Liver (tissue), 9 donors: ENCODE measurements around the gene MARCHF3. TPM values are rescaled to one million over a fixed set of nuclear protein-coding genes. Genes with fewer than 3 reads are reported as not detected.
"Not testable (repeated sequence)": the region's sequence is repeated elsewhere in the genome, so short reads cannot be mapped to it uniquely, and the experiment has no call there.

Experiments used
- DNase-seq: peaks from one replicate; pipeline ENCODE4 v3.0.0-alpha.2; 2017; ENCODE audit warnings: low spot score
- H3K27ac ChIP-seq, 2 donors: one replicate each; pipeline ENCODE4 v1.7.0; 2013; ENCODE audit warnings: inconsistent platforms in 2 of 2, low read length in 2 of 2, control low read depth in 1 of 2, low read depth in 1 of 2, mild to moderate bottlenecking in 1 of 2
- H3K27me3 ChIP-seq, 4 donors: one replicate each; pipeline versions ENCODE4 v1.6.1 to v1.7.0; 2013; ENCODE audit warnings: low read length in 3 of 4, inconsistent platforms in 1 of 4, mild to moderate bottlenecking in 1 of 4, moderate library complexity in 1 of 4; ENCODE audit not compliant: control insufficient read depth in 4 of 4, insufficient read depth in 4 of 4
- H3K36me3 ChIP-seq, 4 donors: one replicate each; pipeline versions ENCODE4 v1.6.1 to v1.7.0; 2013; ENCODE audit warnings: low read length in 3 of 4, mild to moderate bottlenecking in 3 of 4, low read depth in 1 of 4, moderate library complexity in 1 of 4; ENCODE audit not compliant: control insufficient read depth in 4 of 4, insufficient read depth in 3 of 4
- H3K4me1 ChIP-seq, 4 donors: one replicate each; pipeline versions ENCODE4 v1.6.1 to v1.7.0; 2013; ENCODE audit warnings: low read length in 3 of 4, mild to moderate bottlenecking in 3 of 4, moderate library complexity in 1 of 4; ENCODE audit not compliant: control insufficient read depth in 4 of 4, insufficient read depth in 4 of 4
- H3K4me3 ChIP-seq, 3 donors: one replicate each; pipeline versions ENCODE4 v1.6.1 to v1.7.0; 2013; ENCODE audit warnings: low read length in 3 of 3, control low read depth in 1 of 3, low read depth in 1 of 3, mild to moderate bottlenecking in 1 of 3
- H3K9ac ChIP-seq, 2 donors: one replicate each; pipeline ENCODE4 v1.7.0; 2013; ENCODE audit warnings: low read length in 2 of 2, mild to moderate bottlenecking in 2 of 2, moderate library complexity in 2 of 2, control low read depth in 1 of 2, low read depth in 1 of 2
- H3K9me3 ChIP-seq, 4 donors: one replicate each; pipeline versions ENCODE4 v1.6.1 to v1.7.0; 2013; ENCODE audit warnings: low read length in 3 of 4; ENCODE audit not compliant: control insufficient read depth in 4 of 4
- EGR1 ChIP-seq, 2 donors: IDR thresholded peaks; 2 replicates each; pipeline ENCODE4 v1.6.1; 2016 to 2018; ENCODE audit warnings: antibody characterized with exemption in 2 of 2, low read depth in 2 of 2
- FOXA1 ChIP-seq: IDR thresholded peaks from 2 replicates; pipeline ENCODE4 v1.6.1; 2016; ENCODE audit warnings: antibody characterized with exemption
- FOXA2 ChIP-seq: IDR thresholded peaks from 2 replicates; pipeline ENCODE4 v1.6.1; 2016; ENCODE audit warnings: antibody characterized with exemption
- GABPA ChIP-seq, 2 donors: IDR thresholded peaks in 1 of 2; conservative IDR thresholded peaks in 1 of 2; 2 replicates each; pipeline ENCODE4 v1.6.1; 2016; ENCODE audit warnings: antibody characterized with exemption in 2 of 2, mild to moderate bottlenecking in 1 of 2, moderate library complexity in 1 of 2
- HNF4A ChIP-seq, 2 donors: conservative IDR thresholded peaks; 2 replicates each; pipeline ENCODE4 v1.6.1; 2016; ENCODE audit warnings: antibody characterized with exemption in 2 of 2, mild to moderate bottlenecking in 2 of 2
- HNF4G ChIP-seq: IDR thresholded peaks from 2 replicates; pipeline ENCODE4 v1.6.1; 2016; ENCODE audit warnings: antibody characterized with exemption
- JUND ChIP-seq, 2 donors: IDR thresholded peaks; 2 replicates each; pipeline ENCODE4 v1.6.1; 2016; ENCODE audit warnings: antibody characterized with exemption in 2 of 2
- NR2F2 ChIP-seq: IDR thresholded peaks from 2 replicates; pipeline ENCODE4 v1.6.1; 2016; ENCODE audit warnings: antibody characterized with exemption
- RAD21 ChIP-seq, 2 donors: IDR thresholded peaks; 2 replicates each; pipeline ENCODE4 v1.6.1; 2016; ENCODE audit warnings: antibody characterized with exemption in 2 of 2, mild to moderate bottlenecking in 2 of 2
- RXRA ChIP-seq, 2 donors: IDR thresholded peaks; 2 replicates each; pipeline ENCODE4 v1.6.1; 2017 to 2018; ENCODE audit warnings: antibody characterized with exemption in 2 of 2, mild to moderate bottlenecking in 1 of 2
- SP1 ChIP-seq: IDR thresholded peaks from 2 replicates; pipeline ENCODE4 v1.6.1; 2018; ENCODE audit warnings: antibody characterized with exemption, mild to moderate bottlenecking
- TAF1 ChIP-seq: conservative IDR thresholded peaks from 2 replicates; pipeline ENCODE4 v1.6.1; 2016; ENCODE audit warnings: antibody characterized with exemption, mild to moderate bottlenecking
- YY1 ChIP-seq: IDR thresholded peaks from 2 replicates; pipeline ENCODE4 v1.6.1; 2016; ENCODE audit warnings: antibody characterized with exemption, mild to moderate bottlenecking
- WGBS: extraction: QIAGEN DNeasy Blood & Tissue Kit; methylation state at CpG from one replicate; pipeline ENCODE4 v1.1.7; 2013; 5-methylcytosine and 5-hydroxymethylcytosine counted together
- polyA plus RNA-seq, 2 donors: library from polyadenylated mRNA; stranded (reverse) in 1 of 2; unstranded in 1 of 2; fragments of 200-250 nt in 1 of 2; fragments of >200 nt in 1 of 2; fragmentation: Nextera tagmentation in 1 of 2; extraction: Ambion mirVana in 1 of 2; gene quantifications; one replicate each; pipeline versions ENCODE4 v1.2.1 to v1.2.3, GENCODE V29; 2013 to 2015
- total RNA-seq, 2 donors: library from RNA; depleted of rRNA; stranded (reverse); fragments of >200 nt; gene quantifications; one replicate each; pipeline ENCODE4 v1.2.3, GENCODE V29; 2014
- TF ChIP-seq, protein P1 (sequence below): IDR thresholded peaks from 2 replicates; pipeline ENCODE4 v1.6.1; 2016; ENCODE audit warnings: antibody characterized with exemption, mild to moderate bottlenecking
- TF ChIP-seq, protein P2 (sequence below): IDR thresholded peaks from 2 replicates; pipeline ENCODE4 v1.6.1; 2016; ENCODE audit warnings: antibody characterized with exemption
- TF ChIP-seq, protein P3 (sequence below): fragments of 150-350 bp; IDR thresholded peaks from 2 replicates; pipeline ENCODE4 v1.5.1; 2017; ENCODE audit warnings: improper control_type of control experiment, low read depth, low read length; ENCODE audit not compliant: missing input control
- TF ChIP-seq, protein P4 (sequence below): IDR thresholded peaks from 2 replicates; pipeline ENCODE4 v1.6.1; 2016; ENCODE audit warnings: antibody characterized with exemption
- TF ChIP-seq, protein P5 (sequence below): IDR thresholded peaks from 2 replicates; pipeline ENCODE4 v1.6.1; 2016; ENCODE audit warnings: antibody characterized with exemption
- donor health status: healthy.
- donor health status: healthy.
- donor health status: healthy.
- donor health status: healthy.
- donor health status: healthy.

The MARCHF3 gene
- total and polyA plus RNA-seq, 4 donors, result 0.93 to 51.0 (median 1.4) TPM

DNA sequence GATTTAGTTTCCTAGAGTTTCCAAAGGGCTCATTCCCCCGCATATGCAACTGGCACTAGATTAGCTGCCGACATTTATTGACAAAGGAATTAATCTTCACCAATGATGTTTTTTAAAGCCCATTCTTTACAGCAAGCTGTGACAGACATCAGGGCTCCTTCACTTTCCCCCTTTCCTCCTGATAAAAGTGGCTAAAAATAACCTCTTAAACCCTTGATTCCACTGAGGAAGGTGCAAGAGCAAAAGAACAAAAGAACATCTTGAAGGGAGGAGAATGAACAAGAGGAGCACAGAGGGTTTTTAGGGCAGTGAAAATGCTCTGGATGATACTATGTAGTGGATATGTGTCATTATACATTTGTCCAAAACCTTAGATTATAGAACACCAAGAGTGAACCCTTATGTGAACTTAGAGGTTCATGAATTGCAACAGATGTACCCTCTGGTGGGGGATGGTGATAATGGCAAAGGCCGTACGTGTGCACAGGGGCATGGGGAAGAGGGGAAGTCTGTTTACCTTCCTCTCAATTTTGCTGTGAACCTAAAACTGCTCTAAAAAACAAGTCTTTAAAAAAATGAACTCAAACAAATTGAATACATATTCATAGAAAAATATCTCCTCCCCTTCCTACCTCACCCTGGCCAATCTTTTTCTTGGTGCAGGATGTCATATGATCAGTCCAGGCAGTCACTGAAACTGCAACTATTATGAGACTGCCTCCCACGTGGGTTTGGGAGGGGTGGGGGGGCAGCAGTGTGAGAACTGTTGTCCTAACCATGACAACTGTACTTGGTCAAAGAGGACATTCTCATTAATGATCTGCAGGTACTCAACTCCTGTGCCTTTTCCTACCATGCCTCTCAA lies 83.0 kb downstream of the MARCHF3 start:
- H3K27ac ChIP-seq, result no peak overlapping the region
- H3K4me1 ChIP-seq, result no peaks in the 10 kb centered on the region
- H3K4me3 ChIP-seq, result no peak overlapping the region
- WGBS, result 45% methylated on average over 5 of the region's 5 CpGs
- no peak overlapping the region for H3K9ac ChIP-seq
- DNase-seq, result no peak
- no peaks in the 10 kb centered on the region for H3K9me3 ChIP-seq
- H3K36me3 ChIP-seq, result no peaks in the 10 kb centered on the region
- H3K27me3 ChIP-seq, result no peaks in the 10 kb centered on the region
- no peak for TF ChIP-seq RXRA (IDR thresholded peaks at IDR 0.05)
- TF ChIP-seq TAF1, result no peak
- TF ChIP-seq, protein P1, sequence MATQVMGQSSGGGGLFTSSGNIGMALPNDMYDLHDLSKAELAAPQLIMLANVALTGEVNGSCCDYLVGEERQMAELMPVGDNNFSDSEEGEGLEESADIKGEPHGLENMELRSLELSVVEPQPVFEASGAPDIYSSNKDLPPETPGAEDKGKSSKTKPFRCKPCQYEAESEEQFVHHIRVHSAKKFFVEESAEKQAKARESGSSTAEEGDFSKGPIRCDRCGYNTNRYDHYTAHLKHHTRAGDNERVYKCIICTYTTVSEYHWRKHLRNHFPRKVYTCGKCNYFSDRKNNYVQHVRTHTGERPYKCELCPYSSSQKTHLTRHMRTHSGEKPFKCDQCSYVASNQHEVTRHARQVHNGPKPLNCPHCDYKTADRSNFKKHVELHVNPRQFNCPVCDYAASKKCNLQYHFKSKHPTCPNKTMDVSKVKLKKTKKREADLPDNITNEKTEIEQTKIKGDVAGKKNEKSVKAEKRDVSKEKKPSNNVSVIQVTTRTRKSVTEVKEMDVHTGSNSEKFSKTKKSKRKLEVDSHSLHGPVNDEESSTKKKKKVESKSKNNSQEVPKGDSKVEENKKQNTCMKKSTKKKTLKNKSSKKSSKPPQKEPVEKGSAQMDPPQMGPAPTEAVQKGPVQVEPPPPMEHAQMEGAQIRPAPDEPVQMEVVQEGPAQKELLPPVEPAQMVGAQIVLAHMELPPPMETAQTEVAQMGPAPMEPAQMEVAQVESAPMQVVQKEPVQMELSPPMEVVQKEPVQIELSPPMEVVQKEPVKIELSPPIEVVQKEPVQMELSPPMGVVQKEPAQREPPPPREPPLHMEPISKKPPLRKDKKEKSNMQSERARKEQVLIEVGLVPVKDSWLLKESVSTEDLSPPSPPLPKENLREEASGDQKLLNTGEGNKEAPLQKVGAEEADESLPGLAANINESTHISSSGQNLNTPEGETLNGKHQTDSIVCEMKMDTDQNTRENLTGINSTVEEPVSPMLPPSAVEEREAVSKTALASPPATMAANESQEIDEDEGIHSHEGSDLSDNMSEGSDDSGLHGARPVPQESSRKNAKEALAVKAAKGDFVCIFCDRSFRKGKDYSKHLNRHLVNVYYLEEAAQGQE, result no peak
- TF ChIP-seq, protein P2, sequence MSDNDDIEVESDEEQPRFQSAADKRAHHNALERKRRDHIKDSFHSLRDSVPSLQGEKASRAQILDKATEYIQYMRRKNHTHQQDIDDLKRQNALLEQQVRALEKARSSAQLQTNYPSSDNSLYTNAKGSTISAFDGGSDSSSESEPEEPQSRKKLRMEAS, result no peak
- TF ChIP-seq HNF4G, result no peak
- TF ChIP-seq GABPA (IDR thresholded peaks at IDR 0.05 in 1 of 2, conservative IDR thresholded peaks at IDR 0.05 in 1 of 2), result no peak
- TF ChIP-seq, protein P3, sequence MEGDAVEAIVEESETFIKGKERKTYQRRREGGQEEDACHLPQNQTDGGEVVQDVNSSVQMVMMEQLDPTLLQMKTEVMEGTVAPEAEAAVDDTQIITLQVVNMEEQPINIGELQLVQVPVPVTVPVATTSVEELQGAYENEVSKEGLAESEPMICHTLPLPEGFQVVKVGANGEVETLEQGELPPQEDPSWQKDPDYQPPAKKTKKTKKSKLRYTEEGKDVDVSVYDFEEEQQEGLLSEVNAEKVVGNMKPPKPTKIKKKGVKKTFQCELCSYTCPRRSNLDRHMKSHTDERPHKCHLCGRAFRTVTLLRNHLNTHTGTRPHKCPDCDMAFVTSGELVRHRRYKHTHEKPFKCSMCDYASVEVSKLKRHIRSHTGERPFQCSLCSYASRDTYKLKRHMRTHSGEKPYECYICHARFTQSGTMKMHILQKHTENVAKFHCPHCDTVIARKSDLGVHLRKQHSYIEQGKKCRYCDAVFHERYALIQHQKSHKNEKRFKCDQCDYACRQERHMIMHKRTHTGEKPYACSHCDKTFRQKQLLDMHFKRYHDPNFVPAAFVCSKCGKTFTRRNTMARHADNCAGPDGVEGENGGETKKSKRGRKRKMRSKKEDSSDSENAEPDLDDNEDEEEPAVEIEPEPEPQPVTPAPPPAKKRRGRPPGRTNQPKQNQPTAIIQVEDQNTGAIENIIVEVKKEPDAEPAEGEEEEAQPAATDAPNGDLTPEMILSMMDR, result no peak
- TF ChIP-seq FOXA1, result no peak
- TF ChIP-seq, protein P4, sequence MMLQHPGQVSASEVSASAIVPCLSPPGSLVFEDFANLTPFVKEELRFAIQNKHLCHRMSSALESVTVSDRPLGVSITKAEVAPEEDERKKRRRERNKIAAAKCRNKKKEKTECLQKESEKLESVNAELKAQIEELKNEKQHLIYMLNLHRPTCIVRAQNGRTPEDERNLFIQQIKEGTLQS, result no peak
- TF ChIP-seq JUND (IDR thresholded peaks at IDR 0.05), result no peak
- no peak for TF ChIP-seq EGR1 (IDR thresholded peaks at IDR 0.05; ENCODE audit: low read depth in 2 of 2)
- TF ChIP-seq YY1, result no peak
- TF ChIP-seq, protein P5, sequence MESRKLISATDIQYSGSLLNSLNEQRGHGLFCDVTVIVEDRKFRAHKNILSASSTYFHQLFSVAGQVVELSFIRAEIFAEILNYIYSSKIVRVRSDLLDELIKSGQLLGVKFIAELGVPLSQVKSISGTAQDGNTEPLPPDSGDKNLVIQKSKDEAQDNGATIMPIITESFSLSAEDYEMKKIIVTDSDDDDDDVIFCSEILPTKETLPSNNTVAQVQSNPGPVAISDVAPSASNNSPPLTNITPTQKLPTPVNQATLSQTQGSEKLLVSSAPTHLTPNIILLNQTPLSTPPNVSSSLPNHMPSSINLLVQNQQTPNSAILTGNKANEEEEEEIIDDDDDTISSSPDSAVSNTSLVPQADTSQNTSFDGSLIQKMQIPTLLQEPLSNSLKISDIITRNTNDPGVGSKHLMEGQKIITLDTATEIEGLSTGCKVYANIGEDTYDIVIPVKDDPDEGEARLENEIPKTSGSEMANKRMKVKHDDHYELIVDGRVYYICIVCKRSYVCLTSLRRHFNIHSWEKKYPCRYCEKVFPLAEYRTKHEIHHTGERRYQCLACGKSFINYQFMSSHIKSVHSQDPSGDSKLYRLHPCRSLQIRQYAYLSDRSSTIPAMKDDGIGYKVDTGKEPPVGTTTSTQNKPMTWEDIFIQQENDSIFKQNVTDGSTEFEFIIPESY, result no peak
- no peak for TF ChIP-seq HNF4A (conservative IDR thresholded peaks at IDR 0.05)
- TF ChIP-seq SP1, result no peak
- TF ChIP-seq RAD21 (IDR thresholded peaks at IDR 0.05), result no peak
- TF ChIP-seq NR2F2, result no peak
- no peak for TF ChIP-seq FOXA2

DNA sequence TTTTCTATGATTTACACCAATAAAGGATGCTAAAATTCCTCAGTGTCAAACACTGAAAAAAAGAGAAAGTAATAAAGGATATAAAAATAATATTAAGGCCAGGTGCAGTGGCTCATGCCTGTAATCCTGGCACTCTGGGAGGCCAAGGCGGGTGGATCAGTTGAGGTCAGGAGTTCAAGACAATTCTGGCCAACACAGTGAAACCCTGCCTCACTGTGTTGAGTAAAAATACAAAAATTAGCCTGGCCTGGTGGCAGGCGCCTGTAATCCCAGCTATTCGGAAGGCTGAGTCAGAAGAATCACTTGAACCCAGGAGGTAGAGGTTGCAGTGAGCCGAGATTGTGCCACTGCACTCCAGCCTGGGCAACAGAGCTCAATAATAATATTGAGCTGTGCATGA lies 87.5 kb downstream of the MARCHF3 start:
- not testable (repeated sequence) for H3K4me1 ChIP-seq, H3K9me3 ChIP-seq, H3K27ac ChIP-seq, H3K36me3 ChIP-seq, H3K9ac ChIP-seq, DNase-seq, H3K4me3 ChIP-seq, H3K27me3 ChIP-seq
- 97% methylated on average over 4 of the region's 4 CpGs for WGBS
